RWPE2 (cell line): ENCODE results near the gene BMF.

Experiments
- ATAC-seq: fragments of 200-7000 bp; cut with Tn5 transposase; 3 replicates; pipeline ENCODE4 v1.9.1; 2021; ENCODE audit warnings: low read depth
- DNase-seq: peaks from one replicate; pipeline ENCODE4 v3.0.0-alpha.2; 2020; ENCODE audit warnings: low spot score
- H3K27ac ChIP-seq: fragments of 450-650 bp; 2 replicates; pipeline ENCODE4 v1.5.1; 2017; ENCODE audit warnings: mild to moderate bottlenecking; ENCODE audit not compliant: poor library complexity, severe bottlenecking
- H3K27me3 ChIP-seq: fragments of 250-450 bp; sonication (Bioruptor Pico); 2 replicates; pipeline ENCODE4 v1.5.1; 2021; ENCODE audit warnings: mild to moderate bottlenecking, moderate library complexity; ENCODE audit not compliant: insufficient read depth, poor library complexity, severe bottlenecking
- H3K36me3 ChIP-seq: fragments of 250-450 bp; sonication (Bioruptor Pico); 2 replicates; pipeline ENCODE4 v1.5.1; 2020; ENCODE audit warnings: low read depth, mild to moderate bottlenecking, moderate library complexity
- H3K4me1 ChIP-seq: fragments of 250-450 bp; sonication (Bioruptor Pico); 2 replicates; pipeline ENCODE4 v1.5.1; 2021; ENCODE audit warnings: mild to moderate bottlenecking, moderate library complexity; ENCODE audit not compliant: insufficient read depth, poor library complexity, severe bottlenecking
- H3K4me3 ChIP-seq: fragments of 250-450 bp; sonication (Bioruptor Pico); 2 replicates; pipeline ENCODE4 v1.5.1; 2021; ENCODE audit warnings: mild to moderate bottlenecking, moderate library complexity; ENCODE audit not compliant: severe bottlenecking
- H3K9me3 ChIP-seq: fragments of 250-450 bp; sonication (Bioruptor Pico); 2 replicates; pipeline ENCODE4 v1.5.1; 2021; ENCODE audit warnings: mild to moderate bottlenecking, moderate library complexity; ENCODE audit not compliant: severe bottlenecking
- CTCF ChIP-seq: fragments of 450-650 bp; IDR thresholded peaks from one replicate; pipeline ENCODE4 v1.5.1; 2017; ENCODE audit warnings: mild to moderate bottlenecking, moderate library complexity; ENCODE audit not compliant: poor library complexity, severe bottlenecking

The BMF gene

GRCh38 chr15:40053831-40054604 lies 54.7 kb downstream of the BMF start:
- H3K36me3 ChIP-seq: no peaks in the 10 kb centered on the region
- no peak overlapping the region for H3K4me3 ChIP-seq
- no peak for ATAC-seq
- H3K27me3 ChIP-seq: no peaks in the 10 kb centered on the region
- H3K4me1 ChIP-seq: peaks cover 18% of the 10 kb centered on the region
- no peak for DNase-seq
- TF ChIP-seq CTCF: no peak
- no peaks in the 10 kb centered on the region for H3K9me3 ChIP-seq
- H3K27ac ChIP-seq: no peak overlapping the region

GRCh38 chr15:40053079-40053830 lies 55.4 kb downstream of the BMF start:
- DNase-seq: no peak
- no peak for TF ChIP-seq CTCF
- Histone ChIP-seq H3K27me3 (no peaks in the 10 kb centered on the region), H3K4me3 (no peak overlapping the region), H3K27ac (no peak overlapping the region), H3K9me3 (no peaks in the 10 kb centered on the region), H3K4me1 (peaks cover 11% of the 10 kb centered on the region), H3K36me3 (no peaks in the 10 kb centered on the region)
- ATAC-seq: no peak

- H3K27me3 ChIP-seq: no peaks in the 10 kb centered on the region
- no peak for ATAC-seq
- peaks cover 15% of the 10 kb centered on the region for H3K4me1 ChIP-seq
- TF ChIP-seq CTCF: no peak
- no peak overlapping the region for H3K27ac ChIP-seq
- no peaks in the 10 kb centered on the region for H3K36me3 ChIP-seq
- DNase-seq: peak; percentile 20
- H3K9me3 ChIP-seq: no peaks in the 10 kb centered on the region
- H3K4me3 ChIP-seq: no peak overlapping the region
Measured at GRCh38 chr15:40052604-40053003, 56.1 kb downstream of the BMF start.

- Histone ChIP-seq H3K4me3 (no peak overlapping the region), H3K9me3 (no peaks in the 10 kb centered on the region), H3K27me3 (no peaks in the 10 kb centered on the region), H3K27ac (no peak overlapping the region), H3K4me1 (peaks cover 23% of the 10 kb centered on the region), H3K36me3 (no peaks in the 10 kb centered on the region)
- TF ChIP-seq CTCF: no peak
- DNase-seq (peak; percentile 30), ATAC-seq (no peak)
Measured at GRCh38 chr15:40051616-40052415, 56.9 kb downstream of the BMF start.
